ENCODE data around the gene PPP6C. TPM values are rescaled to one million over a fixed set of nuclear protein-coding genes. Genes with fewer than 3 reads are reported as not detected.
A peak's percentile ranks its signal among the peaks of the same experiment; 100 is the strongest.
"Not testable (repeated sequence)": the region's sequence is repeated elsewhere in the genome, so short reads cannot be mapped to it uniquely, and the experiment has no call there.

The PPP6C gene
- total RNA-seq, 2 experiments from 2014 or later = 47.2 to 51.9 TPM

GRCh38 chr9:125180876-125181275, 8.7 kb downstream of the PPP6C start:
- Mint-ChIP-seq H3K4me1 (ENCODE audit: low read depth) (peaks cover 16% of the 10 kb centered on the region), H3K9me3 (ENCODE audit: insufficient read depth) (no peaks in the 10 kb centered on the region), H3K27me3 (ENCODE audit: low read depth) (no peaks in the 10 kb centered on the region), H3K36me3 (ENCODE audit: low read depth) (peaks cover 31% of the 10 kb centered on the region), H3K4me3 (no peak overlapping the region), H3K27ac (no peak overlapping the region)
- CTCF ChIA-PET = no interaction called here
- no peak for DNase-seq
- POLR2A ChIA-PET = no interaction called here
- ATAC-seq = no peak

DNA sequence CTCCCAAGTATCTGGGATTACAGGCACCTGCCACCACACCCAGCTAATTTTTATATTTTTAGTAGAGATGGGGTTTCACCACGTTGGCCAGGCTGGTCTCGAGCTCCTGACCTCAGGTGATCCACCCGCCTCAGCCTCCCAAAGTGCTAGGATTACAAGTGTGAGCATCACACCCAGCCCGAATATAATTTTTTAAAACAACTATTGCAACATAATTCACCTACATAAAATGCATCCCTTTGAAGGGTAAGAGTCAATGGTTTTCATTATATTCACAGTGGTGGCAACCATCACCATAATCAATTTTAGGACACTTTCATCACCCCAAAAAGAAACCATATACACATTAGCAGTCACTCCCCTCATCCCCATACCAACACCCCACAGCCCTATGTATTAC, 9.8 kb downstream of the PPP6C start:
- POLR2A ChIA-PET, ATAC-seq: not testable (repeated sequence)

DNA sequence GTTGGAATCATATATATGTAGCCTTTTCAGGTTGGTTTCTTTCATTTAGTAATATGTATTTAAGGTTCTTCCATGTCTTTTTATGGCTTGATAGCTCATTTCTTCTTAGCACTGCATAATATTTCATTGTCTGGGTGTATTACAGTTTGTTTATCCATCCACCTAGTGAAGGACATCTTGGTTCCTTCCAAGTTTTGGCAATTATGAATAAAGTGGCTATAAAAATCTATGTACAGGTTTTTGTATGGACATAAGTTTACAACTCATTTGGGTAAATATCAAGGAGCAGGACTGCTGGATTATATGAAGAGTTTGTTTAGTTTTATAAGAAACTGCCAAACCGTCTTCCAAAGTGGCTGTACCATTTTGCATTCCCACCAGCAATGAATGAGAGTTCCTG, 11.7 kb downstream of the PPP6C start:
- ATAC-seq (no peak), DNase-seq (no peak)
- H3K36me3 Mint-ChIP-seq (ENCODE audit: low read depth) = peaks cover 18% of the 10 kb centered on the region
- POLR2A ChIA-PET = no interaction called here
- H3K27ac Mint-ChIP-seq = no peak overlapping the region
- H3K4me1 Mint-ChIP-seq (ENCODE audit: low read depth) = peaks cover 20% of the 10 kb centered on the region
- H3K4me3 Mint-ChIP-seq = no peak overlapping the region
- H3K27me3 Mint-ChIP-seq (ENCODE audit: low read depth) = no peaks in the 10 kb centered on the region
- no peaks in the 10 kb centered on the region for H3K9me3 Mint-ChIP-seq (ENCODE audit: insufficient read depth)
- CTCF ChIA-PET = interaction anchor here (0.8 kb wide), 1 partner anchor 423 kb away, joined by 3 read pairs; no protein-coding TSS in a partner anchor

More for the DNA sequence above, 9.8 kb downstream of the PPP6C start:
- Mint-ChIP-seq H3K4me1 (ENCODE audit: low read depth) (peaks cover 15% of the 10 kb centered on the region), H3K36me3 (ENCODE audit: low read depth) (peaks cover 29% of the 10 kb centered on the region)
- H3K4me3 Mint-ChIP-seq; DNase-seq; H3K9me3 Mint-ChIP-seq (ENCODE audit: insufficient read depth); H3K27ac Mint-ChIP-seq; CTCF ChIA-PET; H3K27me3 Mint-ChIP-seq (ENCODE audit: low read depth): not testable (repeated sequence)

DNA sequence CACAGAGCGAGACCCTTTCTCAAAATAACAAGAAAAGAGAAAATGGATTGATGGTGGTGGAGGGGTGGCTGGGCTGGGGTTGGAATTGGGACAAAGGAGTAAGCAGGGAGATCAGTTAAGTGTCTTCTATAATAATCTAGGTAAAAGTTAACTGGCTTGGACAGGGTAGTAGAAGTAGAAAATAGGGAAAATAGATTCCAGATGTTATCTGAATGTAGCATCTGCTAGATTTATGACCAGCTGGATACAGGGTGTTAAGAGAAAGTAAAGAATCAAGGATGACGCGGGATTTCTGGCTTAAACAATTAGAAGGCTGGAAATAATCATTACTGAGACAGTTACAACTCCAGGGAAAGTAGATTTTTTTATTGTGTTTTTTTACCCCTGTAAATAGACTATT, 13.0 kb downstream of the PPP6C start:
- H3K27ac Mint-ChIP-seq = no peak overlapping the region
- H3K27me3 Mint-ChIP-seq (ENCODE audit: low read depth) = no peaks in the 10 kb centered on the region
- H3K36me3 Mint-ChIP-seq (ENCODE audit: low read depth) = peaks cover 16% of the 10 kb centered on the region
- no peaks in the 10 kb centered on the region for H3K9me3 Mint-ChIP-seq (ENCODE audit: insufficient read depth)
- no peak for ATAC-seq
- POLR2A ChIA-PET = no interaction called here
- peaks cover 24% of the 10 kb centered on the region for H3K4me1 Mint-ChIP-seq (ENCODE audit: low read depth)
- DNase-seq = no peak
- CTCF ChIA-PET = no interaction called here
- no peak overlapping the region for H3K4me3 Mint-ChIP-seq

- ATAC-seq (no peak), DNase-seq (no peak)
- Mint-ChIP-seq H3K4me3 (no peak overlapping the region), H3K27ac (peak overlapping the region; percentile 30), H3K27me3 (ENCODE audit: low read depth) (no peaks in the 10 kb centered on the region), H3K4me1 (ENCODE audit: low read depth) (peaks cover 16% of the 10 kb centered on the region), H3K36me3 (ENCODE audit: low read depth) (peaks cover 26% of the 10 kb centered on the region), H3K9me3 (ENCODE audit: insufficient read depth) (no peaks in the 10 kb centered on the region)
- CTCF ChIA-PET = no interaction called here
- POLR2A ChIA-PET = no interaction called here
Observed at GRCh38 chr9:125172031-125172755, 17.4 kb downstream of the PPP6C start.

- Mint-ChIP-seq H3K27ac (no peak overlapping the region), H3K4me3 (no peak overlapping the region), H3K9me3 (ENCODE audit: insufficient read depth) (no peaks in the 10 kb centered on the region), H3K4me1 (ENCODE audit: low read depth) (peaks cover 11% of the 10 kb centered on the region), H3K36me3 (ENCODE audit: low read depth) (peaks cover 31% of the 10 kb centered on the region), H3K27me3 (ENCODE audit: low read depth) (no peaks in the 10 kb centered on the region)
- no peak for DNase-seq
- no peak for ATAC-seq
- POLR2A ChIA-PET = no interaction called here
- CTCF ChIA-PET = interaction anchor here (1.2 to 1.3 kb wide), 2 partner anchors 22 to 26 kb away, joined by 3 read pairs; partner anchors contain the start of gene SCAI
Observed at GRCh38 chr9:125169895-125170294, 19.7 kb downstream of the PPP6C start.

DNA sequence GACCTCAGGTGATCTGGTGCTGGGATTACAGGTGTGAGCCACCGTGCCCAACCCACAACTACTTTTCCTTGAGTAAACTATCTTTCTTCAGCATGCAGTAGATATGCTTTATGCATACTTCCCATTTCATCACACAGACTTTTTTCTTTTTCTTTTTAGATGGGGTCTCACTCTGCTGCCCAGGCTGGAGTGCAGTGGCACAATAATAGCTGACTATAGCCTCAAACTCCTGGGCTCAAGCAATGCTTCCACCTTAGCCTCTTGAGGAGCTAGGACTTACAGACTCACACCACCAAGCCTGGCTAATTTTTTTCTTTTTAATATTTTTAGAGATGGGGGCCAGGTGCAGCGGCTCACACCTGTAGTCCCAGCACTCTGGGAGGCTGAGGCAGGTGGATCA, 22.8 kb downstream of the PPP6C start:
- ATAC-seq (no peak), DNase-seq (no peak)
- Mint-ChIP-seq H3K36me3 (ENCODE audit: low read depth) (peaks cover 28% of the 10 kb centered on the region), H3K27me3 (ENCODE audit: low read depth) (no peaks in the 10 kb centered on the region), H3K4me3 (no peak overlapping the region), H3K4me1 (ENCODE audit: low read depth) (no peaks in the 10 kb centered on the region), H3K27ac (no peak overlapping the region), H3K9me3 (ENCODE audit: insufficient read depth) (no peaks in the 10 kb centered on the region)
- POLR2A ChIA-PET = interaction anchor here (0.7 to 0.9 kb wide), 2 partner anchors 78 to 371 kb away, joined by 3 read pairs; no protein-coding TSS in a partner anchor
- CTCF ChIA-PET = no interaction called here

DNA sequence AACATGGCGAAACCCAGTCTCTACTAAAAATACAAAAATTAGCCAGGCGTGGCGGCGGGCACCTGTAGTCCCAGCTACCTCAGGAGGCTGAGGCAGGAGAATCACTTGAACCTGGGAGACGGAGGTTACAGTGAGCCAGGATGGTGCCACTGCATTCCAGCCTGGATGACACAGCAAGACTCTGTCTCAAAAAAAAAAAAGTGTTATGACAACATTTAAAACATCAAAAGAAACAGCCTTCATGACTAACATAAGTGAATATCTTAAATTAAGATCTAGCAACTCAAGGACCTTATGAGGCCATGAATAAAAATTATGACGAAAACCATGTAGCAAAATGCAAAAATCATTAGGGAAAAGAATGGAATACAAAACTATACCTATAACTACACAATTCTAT, 26.7 kb downstream of the PPP6C start:
- H3K9me3 Mint-ChIP-seq (ENCODE audit: insufficient read depth); DNase-seq; H3K4me1 Mint-ChIP-seq (ENCODE audit: low read depth); H3K27ac Mint-ChIP-seq; H3K4me3 Mint-ChIP-seq; H3K27me3 Mint-ChIP-seq (ENCODE audit: low read depth); ATAC-seq: not testable (repeated sequence)
- POLR2A ChIA-PET = interaction anchor here (0.6 kb wide), 1 partner anchor 11 kb away, joined by 6 read pairs; no protein-coding TSS in a partner anchor
- peaks cover 16% of the 10 kb centered on the region for H3K36me3 Mint-ChIP-seq (ENCODE audit: low read depth)
- CTCF ChIA-PET = interaction anchor here (1.0 kb wide), 1 partner anchor 98 kb away, joined by 3 read pairs; no protein-coding TSS in a partner anchor

DNA sequence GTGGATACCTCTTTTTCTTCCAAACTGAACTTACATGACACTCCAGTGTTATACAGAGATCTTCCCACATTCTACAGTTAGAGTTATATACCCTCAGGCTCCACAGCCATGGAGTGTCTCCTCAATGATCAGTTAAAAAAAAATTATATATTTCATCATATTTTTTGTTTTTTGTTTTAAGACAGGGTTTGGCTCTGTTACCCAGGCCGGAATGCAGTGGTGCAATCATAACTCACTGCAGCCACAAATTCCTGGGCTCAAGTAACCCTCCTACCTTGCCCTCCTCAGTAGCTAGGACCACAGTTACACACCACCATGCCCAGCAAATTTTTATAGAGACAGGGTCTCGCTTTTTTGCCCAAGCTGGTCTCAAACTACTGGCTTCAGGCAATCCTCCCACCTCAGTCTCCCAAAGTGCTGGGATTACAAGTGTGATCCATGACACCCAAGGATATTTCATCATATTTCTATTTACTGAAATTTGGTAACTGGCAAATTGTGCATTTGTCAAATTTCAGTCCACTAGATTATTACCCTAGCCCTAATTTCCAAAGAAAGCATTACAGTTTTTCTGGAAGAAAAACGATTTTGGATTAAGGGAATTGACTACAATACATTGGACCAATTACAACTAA, 28.2 kb downstream of the PPP6C start:
- ChIA-PET CTCF (interaction anchor here (0.8 to 1.8 kb wide), 3 partner anchors 10 to 103 kb away, joined by 3 read pairs; no protein-coding TSS in a partner anchor), POLR2A (no interaction called here)
- Mint-ChIP-seq H3K4me1 (ENCODE audit: low read depth) (no peaks in the 10 kb centered on the region), H3K27me3 (ENCODE audit: low read depth) (no peaks in the 10 kb centered on the region), H3K27ac (no peak overlapping the region), H3K36me3 (ENCODE audit: low read depth) (peaks cover 17% of the 10 kb centered on the region), H3K4me3 (no peak overlapping the region), H3K9me3 (ENCODE audit: insufficient read depth) (no peaks in the 10 kb centered on the region)
- DNase-seq (no peak), ATAC-seq (no peak)

- H3K4me3 Mint-ChIP-seq = no peak overlapping the region
- peaks cover 15% of the 10 kb centered on the region for H3K36me3 Mint-ChIP-seq (ENCODE audit: low read depth)
- no peaks in the 10 kb centered on the region for H3K4me1 Mint-ChIP-seq (ENCODE audit: low read depth)
- CTCF ChIA-PET = interaction anchor here (0.6 to 1.8 kb wide), 4 partner anchors 9 to 123 kb away, joined by 3 read pairs; no protein-coding TSS in a partner anchor
- no peak overlapping the region for H3K27ac Mint-ChIP-seq
- H3K9me3 Mint-ChIP-seq (ENCODE audit: insufficient read depth) = no peaks in the 10 kb centered on the region
- H3K27me3 Mint-ChIP-seq (ENCODE audit: low read depth) = no peaks in the 10 kb centered on the region
- DNase-seq (no peak), ATAC-seq (no peak)
- POLR2A ChIA-PET = no interaction called here
Observed at GRCh38 chr9:125160750-125161149, 28.9 kb downstream of the PPP6C start.

DNA sequence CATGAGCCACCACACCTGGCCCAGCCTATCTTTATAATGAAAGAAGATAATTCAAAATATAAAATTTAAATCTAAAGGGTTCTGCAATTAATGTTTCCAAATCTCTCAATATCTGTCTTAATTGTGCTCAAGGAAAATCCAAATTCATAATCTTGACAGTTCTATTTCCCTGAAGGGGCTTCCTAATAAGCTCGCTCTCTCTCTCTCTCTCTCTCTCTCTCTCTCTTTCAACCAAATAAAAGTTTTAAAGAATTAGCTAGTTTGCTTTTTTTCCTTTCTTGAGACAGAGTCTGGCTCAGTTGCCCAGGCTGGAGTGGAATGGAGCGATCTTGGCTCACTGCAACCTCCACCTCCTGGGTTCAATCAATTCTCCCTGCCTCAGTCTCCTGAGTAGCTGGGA, 33.1 kb downstream of the PPP6C start:
- DNase-seq (no peak), ATAC-seq (no peak)
- H3K4me3 Mint-ChIP-seq = no peak overlapping the region
- peaks cover 31% of the 10 kb centered on the region for H3K36me3 Mint-ChIP-seq (ENCODE audit: low read depth)
- H3K9me3 Mint-ChIP-seq (ENCODE audit: insufficient read depth) = no peaks in the 10 kb centered on the region
- no peaks in the 10 kb centered on the region for H3K27me3 Mint-ChIP-seq (ENCODE audit: low read depth)
- CTCF ChIA-PET = no interaction called here
- H3K27ac Mint-ChIP-seq = no peak overlapping the region
- H3K4me1 Mint-ChIP-seq (ENCODE audit: low read depth) = no peaks in the 10 kb centered on the region
- POLR2A ChIA-PET = no interaction called here

GRCh38 chr9:125153712-125154367, 35.8 kb downstream of the PPP6C start:
- peaks cover 6% of the 10 kb centered on the region for H3K4me1 Mint-ChIP-seq (ENCODE audit: low read depth)
- POLR2A ChIA-PET = interaction anchor here (0.6 kb wide), 1 partner anchor 169 kb away, joined by 5 read pairs; no protein-coding TSS in a partner anchor
- ATAC-seq (no peak), DNase-seq (no peak)
- no peak overlapping the region for H3K27ac Mint-ChIP-seq
- H3K27me3 Mint-ChIP-seq (ENCODE audit: low read depth) = no peaks in the 10 kb centered on the region
- H3K4me3 Mint-ChIP-seq = no peak overlapping the region
- no peaks in the 10 kb centered on the region for H3K9me3 Mint-ChIP-seq (ENCODE audit: insufficient read depth)
- peaks cover 48% of the 10 kb centered on the region for H3K36me3 Mint-ChIP-seq (ENCODE audit: low read depth)
- CTCF ChIA-PET = interaction anchor here (0.5 to 2.0 kb wide), 2 partner anchors 10 to 12 kb away, joined by 3 to 8 read pairs; partner anchors contain the start of gene SCAI
